ENCODE measurements around the gene FAM50B.

Gene FAM50B

GRCh38 chr6:3871939-3872338 is 22.8 kb downstream of the FAM50B start:
- DNase-seq (ENCODE audit: extremely low spot score), result no peak
- POLR2A ChIA-PET, result no interaction called here
- CTCF ChIA-PET, result interaction anchor here (0.6 kb wide), 1 partner anchor 7 kb away, joined by 3 read pairs; no protein-coding TSS in a partner anchor
- TF ChIP-seq L3MBTL2 (conservative IDR thresholded peaks at IDR 0.05) (no peak), ARNT (IDR thresholded peaks at IDR 0.05) (no peak), LEF1 (IDR thresholded peaks at IDR 0.05; ENCODE audit: borderline replicate concordance) (no peak), FOXK2 (IDR thresholded peaks at IDR 0.05) (no peak), BHLHE40 (IDR thresholded peaks at IDR 0.05; ENCODE audit: borderline replicate concordance) (no peak), FOXM1 (IDR thresholded peaks at IDR 0.05; ENCODE audit: borderline replicate concordance) (no peak), HDGF (IDR thresholded peaks at IDR 0.05; ENCODE audit: borderline replicate concordance) (no peak)

GRCh38 chr6:3872370-3872854 is 23.2 kb downstream of the FAM50B start:
- DNase-seq (ENCODE audit: extremely low spot score), result no peak
- POLR2A ChIA-PET, result no interaction called here
- TF ChIP-seq SUZ12 (IDR thresholded peaks at IDR 0.05), result no peak
- CTCF ChIA-PET, result no interaction called here

DNA sequence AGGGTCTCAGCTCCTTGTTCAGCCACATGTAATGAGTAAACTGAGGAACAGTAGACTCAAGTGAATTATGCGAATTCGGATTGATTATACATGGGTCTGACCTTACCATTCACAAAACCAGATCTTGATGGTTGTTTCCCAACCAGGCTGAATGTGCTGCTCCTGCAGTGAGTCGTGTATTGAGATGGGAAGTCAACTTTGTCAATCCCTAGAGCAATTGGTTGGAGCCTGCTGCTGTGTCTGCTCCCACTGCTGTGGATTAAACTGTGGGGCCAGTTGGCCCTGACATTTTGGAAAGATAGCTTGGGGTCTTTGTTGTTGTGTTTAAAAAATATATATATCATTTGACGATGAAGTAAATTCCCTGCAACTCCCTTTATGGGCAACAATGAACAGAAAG is 23.9 kb downstream of the FAM50B start:
- no peak for DNase-seq (ENCODE audit: extremely low spot score)
- ChIA-PET CTCF (interaction anchor here (1.1 kb wide), 1 partner anchor 12 kb away, joined by 3 read pairs; no protein-coding TSS in a partner anchor), POLR2A (no interaction called here)
- TF ChIP-seq ELF4 (IDR thresholded peaks at IDR 0.05) (no peak), FOXM1 (IDR thresholded peaks at IDR 0.05; ENCODE audit: borderline replicate concordance) (no peak)

GRCh38 chr6:3874069-3874468 is 24.9 kb downstream of the FAM50B start:
- TF ChIP-seq ELF4 (IDR thresholded peaks at IDR 0.05) (no peak), ARNT (IDR thresholded peaks at IDR 0.05) (no peak), TARDBP (IDR thresholded peaks at IDR 0.05) (no peak), SUZ12 (IDR thresholded peaks at IDR 0.05) (no peak), FOXA1 (IDR thresholded peaks at IDR 0.05) (no peak), SP1 (IDR thresholded peaks at IDR 0.05) (no peak), HDGF (IDR thresholded peaks at IDR 0.05; ENCODE audit: borderline replicate concordance) (no peak), FOXK2 (IDR thresholded peaks at IDR 0.05) (no peak), NFRKB (IDR thresholded peaks at IDR 0.05) (no peak), BHLHE40 (IDR thresholded peaks at IDR 0.05; ENCODE audit: borderline replicate concordance) (no peak), LEF1 (IDR thresholded peaks at IDR 0.05; ENCODE audit: borderline replicate concordance) (no peak), ZNF384 (IDR thresholded peaks at IDR 0.05) (no peak), CTBP1 (IDR thresholded peaks at IDR 0.05; ENCODE audit: borderline replicate concordance) (no peak), FOXM1 (IDR thresholded peaks at IDR 0.05; ENCODE audit: borderline replicate concordance) (no peak)
- TF ChIP-seq, protein P1, sequence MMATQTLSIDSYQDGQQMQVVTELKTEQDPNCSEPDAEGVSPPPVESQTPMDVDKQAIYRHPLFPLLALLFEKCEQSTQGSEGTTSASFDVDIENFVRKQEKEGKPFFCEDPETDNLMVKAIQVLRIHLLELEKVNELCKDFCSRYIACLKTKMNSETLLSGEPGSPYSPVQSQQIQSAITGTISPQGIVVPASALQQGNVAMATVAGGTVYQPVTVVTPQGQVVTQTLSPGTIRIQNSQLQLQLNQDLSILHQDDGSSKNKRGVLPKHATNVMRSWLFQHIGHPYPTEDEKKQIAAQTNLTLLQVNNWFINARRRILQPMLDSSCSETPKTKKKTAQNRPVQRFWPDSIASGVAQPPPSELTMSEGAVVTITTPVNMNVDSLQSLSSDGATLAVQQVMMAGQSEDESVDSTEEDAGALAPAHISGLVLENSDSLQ (IDR thresholded peaks at IDR 0.05), result no peak
- ChIA-PET POLR2A (no interaction called here), CTCF (interaction anchor here (1.1 kb wide), 1 partner anchor 13 kb away, joined by 3 read pairs; no protein-coding TSS in a partner anchor)
- DNase-seq (ENCODE audit: extremely low spot score), result no peak

DNA sequence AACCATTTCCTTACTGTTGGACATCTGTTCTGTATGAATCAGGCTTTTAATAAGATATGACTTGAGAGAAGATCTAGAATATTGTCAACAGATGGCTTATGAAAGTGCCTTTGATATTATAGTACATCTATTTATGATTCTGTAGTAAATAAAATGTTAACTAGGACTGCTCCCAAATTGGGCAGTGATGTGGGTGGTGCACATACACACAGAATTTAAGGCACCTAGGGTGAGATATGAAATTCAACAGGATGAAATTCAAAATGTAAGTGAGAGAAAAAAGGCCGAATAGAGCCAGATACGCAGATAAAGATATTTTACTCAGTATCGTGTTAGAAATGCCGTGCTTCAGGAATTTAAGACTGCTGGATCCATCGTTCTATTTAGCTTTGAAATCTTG is 26.3 kb downstream of the FAM50B start:
- ChIA-PET POLR2A (no interaction called here), CTCF (no interaction called here)
- no peak for TF ChIP-seq LEF1 (IDR thresholded peaks at IDR 0.05; ENCODE audit: borderline replicate concordance)
- no peak for TF ChIP-seq FOXM1 (IDR thresholded peaks at IDR 0.05; ENCODE audit: borderline replicate concordance)
- TF ChIP-seq BHLHE40 (IDR thresholded peaks at IDR 0.05; ENCODE audit: borderline replicate concordance), result no peak
- no peak for TF ChIP-seq ELF4 (IDR thresholded peaks at IDR 0.05)
- TF ChIP-seq NFRKB (IDR thresholded peaks at IDR 0.05), result no peak
- no peak for TF ChIP-seq HDGF (IDR thresholded peaks at IDR 0.05; ENCODE audit: borderline replicate concordance)
- TF ChIP-seq ARNT (IDR thresholded peaks at IDR 0.05), result no peak
- TF ChIP-seq FOXA1 (IDR thresholded peaks at IDR 0.05), result no peak
- TF ChIP-seq, protein P1 (IDR thresholded peaks at IDR 0.05), result no peak
- no peak for TF ChIP-seq TARDBP (IDR thresholded peaks at IDR 0.05)
- TF ChIP-seq SUZ12 (IDR thresholded peaks at IDR 0.05), result no peak
- TF ChIP-seq FOXK2 (IDR thresholded peaks at IDR 0.05), result no peak
- no peak for TF ChIP-seq SP1 (IDR thresholded peaks at IDR 0.05)
- TF ChIP-seq ZNF384 (IDR thresholded peaks at IDR 0.05), result no peak
- no peak for TF ChIP-seq CTBP1 (IDR thresholded peaks at IDR 0.05; ENCODE audit: borderline replicate concordance)
- TF ChIP-seq L3MBTL2 (conservative IDR thresholded peaks at IDR 0.05), result no peak
- no peak for DNase-seq (ENCODE audit: extremely low spot score)

DNA sequence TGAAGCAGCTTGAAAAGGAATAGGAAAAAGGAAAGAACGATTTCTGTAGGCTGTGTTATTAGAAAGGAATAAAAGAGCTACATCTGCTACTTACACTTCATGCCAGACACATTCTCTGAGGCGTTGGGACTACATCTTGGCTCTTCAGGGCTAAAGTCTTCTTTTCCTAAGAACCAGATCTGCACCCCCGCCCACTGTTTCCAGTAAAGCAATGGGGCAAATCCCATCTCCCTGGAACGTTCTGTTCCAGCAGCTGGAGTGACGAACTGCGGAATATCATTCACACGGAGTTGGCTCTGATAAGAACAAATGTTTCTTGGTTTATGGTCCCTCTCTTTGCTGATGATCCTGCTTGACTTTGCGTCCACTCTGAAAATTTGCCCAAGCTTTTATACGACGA is 26.9 kb downstream of the FAM50B start:
- CTCF ChIA-PET, result interaction anchor here (1.3 kb wide), 1 partner anchor 27 kb away, joined by 3 read pairs; the partner anchor contains the start of gene FAM50B
- TF ChIP-seq ELF4 (IDR thresholded peaks at IDR 0.05) (no peak), SP1 (IDR thresholded peaks at IDR 0.05) (no peak)
- TF ChIP-seq, protein P1 (IDR thresholded peaks at IDR 0.05), result no peak
- DNase-seq (ENCODE audit: extremely low spot score), result no peak
- POLR2A ChIA-PET, result no interaction called here

DNA sequence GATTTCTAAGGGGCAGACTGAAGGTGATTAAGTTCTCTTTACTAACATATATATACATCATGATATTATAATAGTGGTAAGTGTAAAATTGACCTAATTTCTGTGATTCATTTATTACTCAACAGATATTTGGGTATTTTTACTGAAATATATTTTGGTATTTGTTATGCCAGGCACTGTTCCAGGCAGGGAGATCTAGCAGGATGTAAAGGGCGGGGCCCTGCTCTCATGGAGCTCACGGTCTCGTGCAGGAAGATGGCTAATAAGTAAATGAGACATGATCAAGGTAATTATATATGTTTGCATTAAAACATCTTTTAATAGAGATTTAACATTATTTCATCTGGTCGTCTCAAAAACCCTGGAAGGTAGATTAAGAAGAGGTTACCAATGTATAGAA is 27.7 kb downstream of the FAM50B start:
- no peak for DNase-seq (ENCODE audit: extremely low spot score)
- ChIA-PET CTCF (interaction anchor here (0.6 to 1.3 kb wide), 2 partner anchors 28 to 404 kb away, joined by 3 to 4 read pairs; partner anchors contain the start of gene FAM50B), POLR2A (no interaction called here)
- TF ChIP-seq L3MBTL2 (conservative IDR thresholded peaks at IDR 0.05) (no peak), FOXM1 (IDR thresholded peaks at IDR 0.05; ENCODE audit: borderline replicate concordance) (no peak), CTBP1 (IDR thresholded peaks at IDR 0.05; ENCODE audit: borderline replicate concordance) (no peak), HDGF (IDR thresholded peaks at IDR 0.05; ENCODE audit: borderline replicate concordance) (no peak), NFRKB (IDR thresholded peaks at IDR 0.05) (no peak), SUZ12 (IDR thresholded peaks at IDR 0.05) (no peak), ARNT (IDR thresholded peaks at IDR 0.05) (no peak), SP1 (IDR thresholded peaks at IDR 0.05) (no peak), FOXA1 (IDR thresholded peaks at IDR 0.05) (no peak), FOXK2 (IDR thresholded peaks at IDR 0.05) (no peak), LEF1 (IDR thresholded peaks at IDR 0.05; ENCODE audit: borderline replicate concordance) (no peak), ZNF384 (IDR thresholded peaks at IDR 0.05) (no peak), ELF4 (IDR thresholded peaks at IDR 0.05) (no peak), TARDBP (IDR thresholded peaks at IDR 0.05) (no peak), BHLHE40 (IDR thresholded peaks at IDR 0.05; ENCODE audit: borderline replicate concordance) (no peak)
- TF ChIP-seq, protein P1 (IDR thresholded peaks at IDR 0.05), result no peak
